ENCODE measurements around the gene MYO15A.

Gene MYO15A

GRCh38 chr17:18205861-18206260, 97.3 kb downstream of the MYO15A start:
- ChIA-PET POLR2A (no interaction called here), CTCF (interaction anchor here (0.8 to 4.5 kb wide), 4 partner anchors 11 to 64 kb away, joined by 3 to 22 read pairs (median 4); no protein-coding TSS in a partner anchor)
- TF ChIP-seq KLF10 (tag by site-specific recombination; IDR thresholded peaks at IDR 0.05) (no peak), ZNF600 (tag by site-specific recombination; IDR thresholded peaks at IDR 0.05) (peak; percentile 44; the same call in 1 of the 2 replicates)
- TF ChIP-seq, protein P1, sequence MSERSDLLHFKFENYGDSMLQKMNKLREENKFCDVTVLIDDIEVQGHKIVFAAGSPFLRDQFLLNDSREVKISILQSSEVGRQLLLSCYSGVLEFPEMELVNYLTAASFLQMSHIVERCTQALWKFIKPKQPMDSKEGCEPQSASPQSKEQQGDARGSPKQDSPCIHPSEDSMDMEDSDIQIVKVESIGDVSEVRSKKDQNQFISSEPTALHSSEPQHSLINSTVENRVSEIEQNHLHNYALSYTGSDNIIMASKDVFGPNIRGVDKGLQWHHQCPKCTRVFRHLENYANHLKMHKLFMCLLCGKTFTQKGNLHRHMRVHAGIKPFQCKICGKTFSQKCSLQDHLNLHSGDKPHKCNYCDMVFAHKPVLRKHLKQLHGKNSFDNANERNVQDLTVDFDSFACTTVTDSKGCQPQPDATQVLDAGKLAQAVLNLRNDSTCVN (tag by site-specific recombination; optimal IDR thresholded peaks at IDR 0.05) = no peak
- Histone ChIP-seq H3K4me1 (ENCODE audit: control insufficient read depth, insufficient read depth, low read length) (no peaks in the 10 kb centered on the region), H3K4me3 (ENCODE audit: low read depth, low read length) (no peak overlapping the region), H3K36me3 (ENCODE audit: control insufficient read depth in 2 of 2, insufficient read depth in 1 of 2, low read length in 2 of 2) (peaks cover 61 to 92% of the 10 kb centered on the region in 2 experiments), H3K27ac (ENCODE audit: extremely low read depth, low read depth, low read length) (no peak overlapping the region), H3K9me3 (ENCODE audit: control insufficient read depth, insufficient read depth, low read depth, low read length) (no peaks in the 10 kb centered on the region)

GRCh38 chr17:18206962-18207361, 98.4 kb downstream of the MYO15A start:
- Histone ChIP-seq H3K4me1 (ENCODE audit: control insufficient read depth, insufficient read depth, low read length) (no peaks in the 10 kb centered on the region), H3K4me3 (ENCODE audit: low read depth, low read length) (no peak overlapping the region), H3K27ac (ENCODE audit: extremely low read depth, low read depth, low read length) (no peak overlapping the region), H3K36me3 (ENCODE audit: control insufficient read depth in 2 of 2, insufficient read depth in 1 of 2, low read length in 2 of 2) (peaks cover 58 to 85% of the 10 kb centered on the region in 2 experiments), H3K9me3 (ENCODE audit: control insufficient read depth, insufficient read depth, low read depth, low read length) (no peaks in the 10 kb centered on the region)
- CTCF ChIA-PET = interaction anchor here (1.3 to 4.5 kb wide), 2 partner anchors 10 to 14 kb away, joined by 3 to 22 read pairs; no protein-coding TSS in a partner anchor
- TF ChIP-seq ZBTB1 (tag by site-specific recombination; IDR thresholded peaks at IDR 0.05) = no peak
- no peak for TF ChIP-seq GFI1B (tag by site-specific recombination; IDR thresholded peaks at IDR 0.05)
- TF ChIP-seq ZNF292 (tag by site-specific recombination; IDR thresholded peaks at IDR 0.05; ENCODE audit: borderline replicate concordance, low read depth) = no peak
- POLR2A ChIA-PET = interaction anchor here (0.7 kb wide), 1 partner anchor 9 kb away, joined by 4 read pairs; no protein-coding TSS in a partner anchor

- no peak overlapping the region for H3K27ac ChIP-seq (ENCODE audit: extremely low read depth, low read depth, low read length)
- H3K36me3 ChIP-seq (ENCODE audit: control insufficient read depth in 2 of 2, insufficient read depth in 1 of 2, low read length in 2 of 2) = peaks cover 55 to 78% of the 10 kb centered on the region in 2 experiments
- no peaks in the 10 kb centered on the region for H3K9me3 ChIP-seq (ENCODE audit: control insufficient read depth, insufficient read depth, low read depth, low read length)
- H3K4me3 ChIP-seq (ENCODE audit: low read depth, low read length) = no peak overlapping the region
- ChIA-PET CTCF (no interaction called here), POLR2A (no interaction called here)
- no peaks in the 10 kb centered on the region for H3K4me1 ChIP-seq (ENCODE audit: control insufficient read depth, insufficient read depth, low read length)
- no peak for TF ChIP-seq ZNF654 (tag by site-specific recombination; IDR thresholded peaks at IDR 0.05; ENCODE audit: low read depth)
- TF ChIP-seq, protein P2, sequence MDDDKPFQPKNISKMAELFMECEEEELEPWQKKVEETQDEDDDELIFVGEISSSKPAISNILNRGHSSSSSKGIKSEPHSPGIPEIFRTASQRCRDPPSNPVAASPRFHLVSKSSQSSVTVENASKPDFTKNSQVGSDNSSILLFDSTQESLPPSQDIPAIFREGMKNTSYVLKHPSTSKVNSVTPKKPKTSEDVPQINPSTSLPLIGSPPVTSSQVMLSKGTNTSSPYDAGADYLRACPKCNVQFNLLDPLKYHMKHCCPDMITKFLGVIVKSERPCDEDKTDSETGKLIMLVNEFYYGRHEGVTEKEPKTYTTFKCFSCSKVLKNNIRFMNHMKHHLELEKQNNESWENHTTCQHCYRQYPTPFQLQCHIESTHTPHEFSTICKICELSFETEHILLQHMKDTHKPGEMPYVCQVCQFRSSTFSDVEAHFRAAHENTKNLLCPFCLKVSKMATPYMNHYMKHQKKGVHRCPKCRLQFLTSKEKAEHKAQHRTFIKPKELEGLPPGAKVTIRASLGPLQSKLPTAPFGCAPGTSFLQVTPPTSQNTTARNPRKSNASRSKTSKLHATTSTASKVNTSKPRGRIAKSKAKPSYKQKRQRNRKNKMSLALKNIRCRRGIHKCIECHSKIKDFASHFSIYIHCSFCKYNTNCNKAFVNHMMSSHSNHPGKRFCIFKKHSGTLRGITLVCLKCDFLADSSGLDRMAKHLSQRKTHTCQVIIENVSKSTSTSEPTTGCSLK (tag by site-specific recombination; IDR thresholded peaks at IDR 0.05) = no peak
- TF ChIP-seq ZNF548 (tag by site-specific recombination; IDR thresholded peaks at IDR 0.05) = no peak
- no peak for TF ChIP-seq ZNF639 (tag by site-specific recombination; IDR thresholded peaks at IDR 0.05)
- TF ChIP-seq, protein P3, sequence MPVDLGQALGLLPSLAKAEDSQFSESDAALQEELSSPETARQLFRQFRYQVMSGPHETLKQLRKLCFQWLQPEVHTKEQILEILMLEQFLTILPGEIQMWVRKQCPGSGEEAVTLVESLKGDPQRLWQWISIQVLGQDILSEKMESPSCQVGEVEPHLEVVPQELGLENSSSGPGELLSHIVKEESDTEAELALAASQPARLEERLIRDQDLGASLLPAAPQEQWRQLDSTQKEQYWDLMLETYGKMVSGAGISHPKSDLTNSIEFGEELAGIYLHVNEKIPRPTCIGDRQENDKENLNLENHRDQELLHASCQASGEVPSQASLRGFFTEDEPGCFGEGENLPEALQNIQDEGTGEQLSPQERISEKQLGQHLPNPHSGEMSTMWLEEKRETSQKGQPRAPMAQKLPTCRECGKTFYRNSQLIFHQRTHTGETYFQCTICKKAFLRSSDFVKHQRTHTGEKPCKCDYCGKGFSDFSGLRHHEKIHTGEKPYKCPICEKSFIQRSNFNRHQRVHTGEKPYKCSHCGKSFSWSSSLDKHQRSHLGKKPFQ (tag by site-specific recombination; IDR thresholded peaks at IDR 0.05) = no peak
- TF ChIP-seq ZNF239 (tag by site-specific recombination; IDR thresholded peaks at IDR 0.05) = no peak
- TF ChIP-seq ZNF645 (tag by site-specific recombination; IDR thresholded peaks at IDR 0.05) = no peak
- no peak for TF ChIP-seq HOXD13 (CRISPR knock-in tag; IDR thresholded peaks at IDR 0.05; ENCODE audit: borderline replicate concordance)
- no peak for TF ChIP-seq PRDM6 (tag by site-specific recombination; IDR thresholded peaks at IDR 0.05)
- TF ChIP-seq ZSCAN30 (tag by site-specific recombination; IDR thresholded peaks at IDR 0.05) = no peak
- no peak for TF ChIP-seq ZBTB48 (tag by site-specific recombination; IDR thresholded peaks at IDR 0.05)
- no peak for TF ChIP-seq GFI1B (tag by site-specific recombination; IDR thresholded peaks at IDR 0.05)
- no peak for TF ChIP-seq ZNF624 (tag by site-specific recombination; IDR thresholded peaks at IDR 0.05)
- no peak for TF ChIP-seq ZNF571 (tag by site-specific recombination; IDR thresholded peaks at IDR 0.05)
Observed at GRCh38 chr17:18208092-18208491, 99.5 kb downstream of the MYO15A start.

Measured in HEK293 (cell line).